Nucleus accumbens (tissue), 56 donors: ENCODE measurements around the gene SLAMF6.

Experiments
- DNase-seq, 56 donors: peaks; one replicate each; lab custom pipeline; 2025; lab: John Stamatoyannopoulos, UW

Gene SLAMF6

DNA sequence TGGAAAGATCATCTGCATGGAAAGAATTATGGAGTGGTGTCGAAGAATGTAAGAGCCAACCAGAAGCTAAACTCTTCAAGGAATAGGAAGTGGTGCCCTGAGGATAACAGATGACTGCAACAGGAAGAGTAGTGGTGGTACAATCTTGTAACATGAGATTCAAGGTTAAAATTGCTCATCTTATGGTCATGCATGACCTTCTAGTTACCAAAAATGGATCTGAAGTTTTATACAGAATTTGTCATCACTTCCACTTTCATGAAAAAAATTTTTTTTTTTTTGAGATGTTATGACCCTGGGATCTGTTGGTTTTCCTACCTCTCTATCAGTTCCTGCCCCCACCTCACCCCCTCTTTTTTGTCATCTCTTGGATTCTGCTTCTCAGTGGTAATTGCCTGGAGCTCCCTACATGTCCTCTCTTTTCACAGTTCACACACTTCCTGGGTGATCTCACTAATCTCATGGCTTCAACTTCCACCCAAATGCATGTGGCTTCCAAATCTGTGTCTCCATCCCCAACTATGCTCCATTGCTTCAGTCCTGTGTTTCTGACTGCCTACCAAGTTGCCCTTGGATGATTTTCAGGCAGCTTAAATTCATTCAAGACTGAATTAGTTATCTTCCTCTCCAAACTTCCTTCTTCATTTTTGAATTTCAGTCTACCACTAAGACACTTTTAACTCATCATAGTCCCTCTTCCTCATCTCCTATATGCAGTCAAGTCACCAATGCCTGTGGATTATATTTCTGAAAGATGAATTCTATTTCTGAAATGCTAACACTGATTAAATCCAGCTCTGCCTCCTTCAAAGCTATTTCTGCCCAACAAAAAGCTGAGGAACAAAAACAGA lies 48.4 kb downstream of the SLAMF6 start:
- no peak for DNase-seq

DNA sequence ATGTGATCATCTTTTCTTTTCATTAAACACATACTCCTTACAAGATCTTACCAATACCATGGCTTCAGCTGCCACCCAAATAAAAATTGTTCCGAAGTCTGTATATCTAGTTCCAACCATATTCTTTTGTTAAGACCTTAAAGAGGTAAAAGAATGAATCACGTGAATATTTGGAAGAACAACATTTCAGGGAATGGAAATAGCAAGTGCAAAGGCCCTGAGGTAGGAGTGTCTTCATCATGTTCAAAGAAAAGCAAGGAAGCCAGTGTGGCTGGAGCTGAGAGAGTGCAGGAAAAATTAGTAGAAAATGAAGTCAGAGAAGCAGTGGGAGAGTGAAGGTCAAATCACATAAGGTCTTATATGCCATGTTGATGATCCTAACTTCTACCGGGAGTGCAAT lies 50.9 kb downstream of the SLAMF6 start:
- DNase-seq: no peak

DNA sequence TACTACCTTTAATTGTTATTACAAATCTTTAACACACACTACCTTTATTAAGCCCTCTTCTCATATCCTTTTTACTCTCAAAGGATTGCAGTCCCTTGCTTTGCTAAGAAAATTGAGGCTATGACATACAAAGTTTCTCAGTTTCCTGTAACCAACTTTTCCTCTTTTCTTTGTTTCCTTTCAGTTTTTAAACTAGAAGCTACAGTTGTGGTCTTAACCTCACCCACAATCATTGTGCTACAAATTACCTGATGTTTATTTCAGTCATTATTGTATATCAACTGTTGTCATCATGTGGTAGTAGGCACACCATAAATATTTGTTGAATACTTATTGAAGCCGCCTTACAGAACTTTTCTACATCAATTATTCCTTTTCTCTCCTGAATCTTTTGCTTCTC lies 51.8 kb downstream of the SLAMF6 start:
- no peak for DNase-seq

DNA sequence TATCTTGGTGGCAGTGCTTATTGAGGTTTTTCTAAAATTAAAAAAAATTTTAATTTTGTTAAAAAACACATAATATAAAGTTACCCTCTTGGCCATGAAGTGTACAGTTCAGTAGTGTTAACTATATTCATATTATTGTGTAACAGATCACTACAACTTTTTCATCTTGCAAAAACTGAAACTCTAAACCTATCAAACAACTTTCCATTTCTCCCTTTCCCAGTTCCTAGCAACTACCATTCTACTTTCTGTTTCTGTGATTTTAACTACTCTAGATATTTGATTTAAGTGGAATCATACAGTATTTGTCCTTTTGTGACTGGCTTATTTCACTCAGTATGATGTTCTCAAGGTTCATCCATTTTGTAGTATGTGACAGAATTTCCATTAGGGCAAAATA lies 55.5 kb downstream of the SLAMF6 start:
- DNase-seq: no peak

DNA sequence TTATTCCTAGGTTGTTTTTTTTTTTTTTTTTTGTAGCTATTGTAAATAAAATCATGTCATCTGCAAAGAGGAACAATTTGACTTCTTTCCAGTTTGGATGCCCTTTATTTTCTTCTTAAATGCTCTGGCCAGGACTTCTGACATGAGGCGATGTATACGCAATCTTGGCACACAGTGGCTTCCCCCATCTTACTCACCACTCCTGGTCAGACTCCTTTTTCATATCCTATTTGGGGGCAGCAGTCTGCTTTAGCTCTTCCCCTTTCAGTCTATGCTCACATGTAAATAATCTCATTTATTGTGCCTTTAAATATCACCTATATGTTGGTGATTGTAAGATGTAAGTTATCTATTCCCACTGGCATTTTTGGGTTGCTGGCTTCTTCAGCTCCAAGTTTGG lies 56.1 kb downstream of the SLAMF6 start:
- DNase-seq: no peak

DNA sequence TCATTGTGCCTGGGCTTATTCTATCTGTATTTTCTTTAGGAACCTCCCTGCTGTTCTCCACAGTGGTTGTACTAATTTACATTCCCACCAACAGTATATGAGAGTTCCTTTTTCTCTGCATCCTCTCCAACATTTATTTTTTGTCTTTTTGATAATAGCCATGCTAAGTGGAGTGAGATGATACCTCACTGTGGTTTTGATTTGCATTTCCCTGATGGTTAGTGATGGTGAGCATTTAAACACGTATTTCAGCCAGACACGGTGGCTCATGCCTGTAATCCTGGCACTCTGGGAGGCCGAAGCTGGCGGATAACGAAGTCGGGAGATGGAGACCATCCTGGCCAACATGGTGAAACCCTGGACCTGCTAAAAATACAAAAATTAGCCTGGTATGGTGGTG lies 57.9 kb downstream of the SLAMF6 start:
- DNase-seq: no peak

DNA sequence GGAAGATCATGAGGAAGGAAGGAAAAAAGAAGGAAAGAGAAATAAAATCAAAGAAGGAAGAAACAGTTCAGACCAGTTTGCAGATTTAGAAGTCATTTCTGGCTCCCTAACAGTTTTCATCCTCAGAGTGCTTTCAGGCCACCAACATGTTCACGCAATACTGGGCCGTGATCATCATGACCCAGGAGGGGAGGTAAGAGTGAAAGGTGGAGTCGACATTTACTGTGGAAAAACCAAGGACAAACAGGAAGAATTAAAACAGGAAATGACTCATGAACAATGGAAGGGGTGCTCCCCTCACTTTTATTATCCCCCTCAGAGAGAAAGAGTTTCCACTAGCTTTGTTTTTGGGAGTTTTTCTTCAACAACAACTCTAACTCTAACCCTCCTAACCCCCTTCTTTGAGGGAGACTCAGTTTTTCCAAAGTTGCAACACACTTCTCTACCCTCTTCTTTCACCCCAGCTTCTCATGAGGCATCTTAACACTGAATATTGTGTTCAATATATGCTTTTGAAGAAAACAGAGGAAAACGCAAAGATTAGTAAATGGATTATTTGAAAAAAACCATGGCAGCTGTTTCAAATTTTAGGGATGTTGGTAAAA lies 62.3 kb downstream of the SLAMF6 start:
- no peak for DNase-seq

DNA sequence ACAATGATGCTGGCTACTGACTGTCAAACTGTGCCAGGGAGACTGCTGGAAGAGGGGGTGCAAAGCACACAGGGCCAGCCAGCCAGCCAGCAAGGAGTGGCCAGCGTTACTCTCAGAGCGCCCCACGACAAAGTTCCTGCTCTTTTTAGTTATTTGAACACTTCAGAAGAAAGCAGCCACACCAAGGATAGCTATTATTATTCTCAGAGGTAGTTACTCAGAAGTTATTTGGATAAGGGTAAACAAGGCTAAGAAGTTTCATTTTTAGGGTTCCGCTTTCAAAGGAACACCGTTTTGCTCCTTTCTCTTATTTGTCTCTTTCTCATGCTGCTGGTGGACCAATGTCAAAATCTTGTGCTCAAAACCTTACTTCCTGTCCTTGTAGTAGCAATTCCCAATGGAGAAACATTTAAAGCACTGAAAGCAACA lies 62.8 kb downstream of the SLAMF6 start:
- peak in 2 of 56 donors; percentile 2 to 3 for DNase-seq

DNA sequence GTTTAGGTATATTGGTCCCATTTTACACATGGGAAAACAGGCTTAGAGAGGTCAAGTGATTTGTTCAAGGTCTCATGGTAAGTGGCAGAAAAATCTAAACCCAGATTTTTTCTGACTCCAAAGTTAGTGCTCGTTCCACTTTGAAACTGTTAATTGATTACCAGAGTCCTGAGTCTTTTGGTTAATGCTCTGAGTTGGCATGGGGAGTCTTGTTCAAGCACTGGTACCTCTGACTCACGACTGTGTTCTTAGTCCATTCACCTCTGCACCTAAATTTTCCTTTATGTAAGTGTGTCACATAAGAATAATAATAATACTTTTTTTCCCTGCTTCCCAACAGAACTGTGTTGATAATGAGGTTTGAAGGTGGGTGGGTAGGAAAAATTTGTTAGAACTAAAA lies 63.4 kb downstream of the SLAMF6 start:
- no peak for DNase-seq

DNA sequence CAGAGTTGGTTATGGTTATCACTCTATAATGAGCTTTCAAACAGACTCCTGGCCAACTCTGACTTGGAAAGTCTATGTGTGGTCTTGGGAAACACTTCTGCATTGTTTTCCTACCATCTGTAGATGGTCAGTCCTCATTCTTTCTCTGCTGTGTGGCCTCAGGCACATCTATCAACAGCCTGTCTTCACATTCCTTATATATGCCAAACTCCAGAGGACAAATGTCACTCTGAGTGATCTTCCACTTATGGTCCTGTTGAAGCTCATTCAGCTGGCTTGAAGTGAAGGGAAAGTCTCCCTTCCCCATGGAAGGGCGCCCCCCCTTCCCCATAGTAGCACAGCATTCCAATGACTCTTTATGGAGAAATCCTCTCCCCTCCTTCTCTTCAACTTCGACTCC lies 64.0 kb downstream of the SLAMF6 start:
- no peak for DNase-seq

DNA sequence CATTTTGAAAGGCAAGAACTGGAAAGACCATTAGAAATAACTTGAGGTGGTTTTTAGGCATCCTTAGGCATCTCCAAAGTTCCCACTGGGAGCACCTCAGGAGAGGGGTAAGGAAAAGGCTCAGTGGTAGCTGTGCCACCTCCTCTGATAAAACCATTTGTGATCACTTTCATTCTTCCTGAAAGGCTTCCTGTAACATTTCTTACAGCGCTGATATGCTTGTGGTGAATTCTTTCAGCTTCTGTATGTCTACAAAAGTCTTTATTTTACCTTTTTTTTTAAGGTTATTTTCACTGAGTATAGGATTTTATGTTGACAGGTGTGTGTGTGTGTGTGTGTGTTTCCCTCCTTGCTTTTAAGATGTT lies 67.9 kb downstream of the SLAMF6 start:
- no peak for DNase-seq

DNA sequence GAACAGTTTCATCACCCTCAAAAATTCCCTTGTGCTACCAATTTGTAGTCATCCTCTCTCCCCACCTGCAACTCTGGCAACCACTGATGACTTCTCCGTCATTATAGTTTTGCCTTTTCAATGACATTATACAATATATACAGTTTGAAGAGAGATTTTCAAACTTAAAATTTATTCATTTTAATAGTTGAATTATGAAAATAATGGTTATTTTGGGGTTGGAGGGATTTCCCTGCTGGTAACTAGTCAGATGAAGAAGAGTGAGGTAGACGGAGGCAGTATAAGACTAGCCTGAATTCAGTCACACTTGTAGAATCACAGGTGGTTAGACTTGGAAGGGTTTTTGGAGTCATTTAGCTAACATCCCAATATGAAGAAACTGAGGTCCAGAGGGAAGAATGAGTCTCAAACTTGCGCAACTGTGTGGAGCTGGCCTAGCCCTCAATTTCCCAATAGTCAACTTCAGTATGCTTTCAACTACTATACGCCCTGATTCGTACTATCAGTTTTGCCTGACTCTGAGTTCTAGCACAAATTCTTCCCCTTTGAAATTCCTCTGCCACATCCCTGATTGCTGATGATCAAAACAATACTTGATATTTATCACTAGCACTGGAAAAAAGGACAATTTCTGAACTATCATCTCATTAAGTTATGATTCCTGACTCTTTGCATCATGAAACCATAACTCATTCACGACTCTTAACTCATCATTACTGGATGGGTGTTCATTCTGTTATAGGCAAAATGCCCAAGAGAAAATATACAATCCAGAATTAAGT lies 68.5 kb downstream of the SLAMF6 start:
- DNase-seq: no peak

DNA sequence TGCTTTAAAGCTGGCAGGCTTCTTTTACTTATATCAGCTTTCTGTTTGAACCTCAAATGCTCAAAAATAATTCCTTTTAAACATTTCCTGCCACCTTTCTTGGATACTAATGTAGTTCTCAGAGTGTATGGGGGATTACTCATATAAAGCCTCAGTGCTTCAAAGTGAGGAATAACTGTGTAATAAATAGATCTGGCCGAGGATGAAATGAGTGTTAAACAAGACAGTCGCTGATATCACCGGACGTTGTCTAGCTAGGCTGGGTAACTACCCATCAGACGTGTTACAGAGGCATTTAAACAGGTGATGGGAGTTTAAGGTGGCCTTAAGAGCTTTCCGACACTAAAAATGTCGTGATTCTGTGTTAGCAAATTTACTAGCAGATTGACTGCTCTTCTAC lies 69.6 kb downstream of the SLAMF6 start:
- no peak for DNase-seq

DNA sequence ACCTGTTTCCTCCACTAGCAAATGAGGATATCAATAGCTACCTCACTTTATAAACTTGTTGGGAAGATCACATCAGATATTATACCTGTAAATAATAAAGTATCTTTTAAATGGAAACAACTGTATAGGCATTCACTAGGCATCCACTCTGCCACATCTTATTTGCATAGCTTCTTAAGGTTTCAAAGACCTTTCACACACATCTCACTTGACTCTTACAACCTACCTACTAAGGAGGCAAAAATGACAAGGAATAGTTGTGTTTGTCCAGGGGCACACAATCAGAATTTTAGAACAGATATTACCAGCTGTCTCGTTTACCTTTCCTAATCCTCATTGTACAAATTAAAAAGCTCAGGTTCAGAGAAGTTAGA lies 71.2 kb downstream of the SLAMF6 start:
- no peak for DNase-seq

DNA sequence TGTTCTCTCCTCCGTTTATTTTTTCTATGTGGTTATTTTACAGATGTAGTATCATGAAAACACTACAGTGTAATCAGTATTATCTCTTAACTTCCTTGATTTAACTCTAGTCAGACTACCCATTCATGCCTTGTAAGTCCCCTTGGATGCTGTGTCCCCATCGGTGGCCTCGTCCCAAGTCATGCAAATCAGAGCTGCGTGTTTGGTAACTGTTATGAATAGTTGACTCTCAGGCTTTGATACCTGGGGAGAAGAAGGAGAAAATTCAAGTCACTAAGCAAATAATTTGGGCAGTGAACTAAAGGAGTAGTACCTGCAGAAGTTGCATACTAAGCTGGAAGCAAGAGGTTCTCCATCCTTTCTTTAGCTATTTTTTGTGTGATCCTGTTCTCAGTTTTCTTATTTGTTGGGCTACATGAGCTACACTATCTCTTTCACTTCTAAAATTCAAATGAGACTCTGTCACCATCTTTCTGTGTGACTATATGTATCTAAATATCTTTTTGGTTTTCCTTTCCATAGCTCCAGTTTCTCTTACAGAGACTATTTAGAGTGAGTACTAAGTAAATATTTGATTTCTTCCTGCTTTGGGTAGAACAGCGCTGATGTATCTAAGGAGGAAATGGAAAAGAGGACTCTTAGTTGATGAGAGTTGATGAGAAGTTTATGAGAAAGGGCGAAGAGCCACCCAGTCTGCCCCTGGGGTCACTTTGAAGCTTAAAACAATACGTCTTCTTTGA lies 71.8 kb downstream of the SLAMF6 start:
- DNase-seq: no peak

DNA sequence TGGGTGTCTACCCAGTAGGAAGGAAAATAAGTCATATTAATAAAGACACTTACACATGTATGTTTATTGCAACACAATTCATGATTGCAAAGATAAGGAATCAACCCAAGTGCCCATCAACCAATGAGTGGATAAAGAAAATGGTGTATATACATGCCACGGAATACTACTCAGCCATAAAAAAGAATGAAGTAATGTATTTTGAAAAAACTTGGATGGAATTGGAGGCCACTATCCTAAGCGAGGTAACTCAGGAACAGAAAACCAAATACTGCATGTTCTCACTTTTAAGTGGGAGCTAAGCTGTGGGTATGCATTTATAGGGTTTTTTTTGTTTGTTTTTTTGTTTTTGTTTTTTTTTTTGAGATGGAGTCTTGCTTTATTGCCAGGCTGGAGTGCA lies 73.6 kb downstream of the SLAMF6 start:
- DNase-seq: no peak

DNA sequence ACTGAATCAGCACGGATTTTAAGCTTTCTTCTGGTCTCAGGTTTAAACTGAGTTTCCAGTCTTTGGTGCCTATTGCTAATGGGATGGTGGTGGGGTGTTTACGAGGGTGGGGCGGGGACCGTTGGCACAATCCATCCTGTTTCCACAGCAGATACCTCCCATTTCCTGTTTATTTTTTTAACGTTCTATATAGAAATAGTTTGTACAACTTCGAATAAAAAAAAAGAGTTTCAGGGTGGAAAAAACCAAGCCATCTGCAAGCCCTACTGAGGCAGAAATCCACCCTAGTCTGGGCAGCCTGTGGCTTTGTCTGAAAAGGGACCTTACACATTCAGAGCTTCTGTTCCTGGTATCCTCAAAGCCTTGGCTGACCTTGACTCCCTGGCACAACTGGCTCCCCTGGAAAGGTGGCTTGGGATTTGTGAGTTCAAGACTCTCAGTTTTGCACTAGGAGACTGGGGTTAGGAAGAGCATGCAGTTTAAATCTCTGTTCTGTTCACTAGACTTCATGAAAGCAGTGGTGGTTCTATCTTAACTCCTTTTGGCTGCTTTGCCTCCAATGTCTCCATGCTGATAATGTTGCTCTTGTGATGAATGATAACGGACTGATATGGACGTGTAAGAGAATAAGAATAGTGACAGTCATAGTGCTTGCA lies 76.0 kb downstream of the SLAMF6 start:
- DNase-seq: no peak

DNA sequence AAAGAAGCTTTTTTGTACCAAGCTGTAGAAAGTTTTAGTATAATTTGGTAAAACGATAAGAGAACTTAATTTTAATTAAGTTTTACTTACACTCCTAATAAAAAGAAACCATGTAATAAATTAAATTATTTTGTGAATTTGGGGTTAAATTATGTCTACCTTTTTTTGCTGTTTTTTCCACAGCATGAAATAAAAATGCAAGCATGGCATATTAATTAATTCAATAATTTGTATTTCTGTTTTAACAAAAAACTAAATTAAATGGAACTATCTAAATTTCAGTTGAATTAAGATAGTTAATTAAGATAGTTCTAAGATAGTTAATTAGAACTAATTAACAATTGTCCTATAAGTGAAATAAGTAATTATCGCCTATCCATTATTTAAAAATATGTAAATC lies 83.3 kb downstream of the SLAMF6 start:
- DNase-seq: no peak

DNA sequence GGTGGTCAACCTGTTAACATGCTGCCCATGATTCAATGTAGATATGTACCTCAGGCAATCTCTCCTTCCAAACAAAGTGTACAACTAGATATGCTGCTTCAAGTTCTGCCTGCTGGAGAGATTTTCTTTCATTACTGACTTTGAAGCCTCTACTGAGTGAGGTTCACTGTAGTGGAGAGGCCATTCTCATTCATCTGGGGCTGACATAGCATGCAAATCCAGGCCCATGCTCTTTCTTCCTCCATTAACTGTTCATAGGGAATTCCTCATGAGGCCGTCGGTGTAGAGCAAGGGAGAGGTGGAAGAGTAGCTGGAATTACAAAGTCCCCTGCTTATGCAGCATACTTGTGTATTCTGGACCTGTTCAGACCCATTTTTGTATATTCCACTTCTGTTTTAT lies 84.1 kb downstream of the SLAMF6 start:
- no peak for DNase-seq

DNA sequence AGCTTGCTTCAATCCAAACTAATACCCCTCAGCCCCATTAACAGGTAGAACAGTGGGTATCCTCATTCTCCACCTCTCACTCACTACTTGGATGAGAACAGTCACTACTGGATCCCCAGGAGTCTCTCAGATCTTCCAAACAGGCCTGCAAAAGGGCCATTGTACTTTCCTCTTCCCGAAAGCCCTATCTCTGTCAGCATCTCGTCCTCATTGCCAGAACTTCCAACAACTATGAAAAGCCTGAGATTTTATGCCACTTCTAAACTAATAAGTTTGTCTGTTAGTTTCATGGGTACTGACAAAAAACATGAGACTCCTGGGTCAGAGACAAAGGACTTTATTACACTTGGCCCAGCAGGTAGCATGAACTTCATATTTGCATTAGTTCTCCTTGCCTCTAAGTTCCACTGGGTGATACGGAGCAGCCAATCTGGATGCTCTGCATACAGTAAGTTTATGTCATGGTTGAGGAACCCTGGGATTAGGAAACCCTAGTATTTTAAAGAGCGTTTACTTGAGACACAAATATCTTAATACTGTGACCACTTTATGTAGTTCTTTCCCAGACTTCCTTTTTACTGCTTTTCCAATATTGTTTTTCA lies 84.6 kb downstream of the SLAMF6 start:
- no peak for DNase-seq
